Hindlimb muscle (tissue), 1 donor: ENCODE measurements around the gene ATXN7. TPM values are rescaled to one million over a fixed set of nuclear protein-coding genes. Genes with fewer than 3 reads are reported as not detected.
A peak's percentile ranks its signal among the peaks of the same experiment; 100 is the strongest.

ENCODE experiments used
- DNase-seq: peaks from one replicate; pipeline ENCODE4 v3.0.0-alpha.2; 2013
- polyA plus RNA-seq: library from polyadenylated mRNA; unstranded; fragments of 120-200 nt; gene quantifications from one replicate; pipeline ENCODE4 v1.2.1, GENCODE V29; 2013; ENCODE audit not compliant: insufficient read length

ATXN7 gene
- polyA plus RNA-seq, 1 donor: 13.6 TPM

- DNase-seq: no peak
Observed at GRCh38 chr3:63967675-63968611, 104.3 kb downstream of the ATXN7 start.

DNA sequence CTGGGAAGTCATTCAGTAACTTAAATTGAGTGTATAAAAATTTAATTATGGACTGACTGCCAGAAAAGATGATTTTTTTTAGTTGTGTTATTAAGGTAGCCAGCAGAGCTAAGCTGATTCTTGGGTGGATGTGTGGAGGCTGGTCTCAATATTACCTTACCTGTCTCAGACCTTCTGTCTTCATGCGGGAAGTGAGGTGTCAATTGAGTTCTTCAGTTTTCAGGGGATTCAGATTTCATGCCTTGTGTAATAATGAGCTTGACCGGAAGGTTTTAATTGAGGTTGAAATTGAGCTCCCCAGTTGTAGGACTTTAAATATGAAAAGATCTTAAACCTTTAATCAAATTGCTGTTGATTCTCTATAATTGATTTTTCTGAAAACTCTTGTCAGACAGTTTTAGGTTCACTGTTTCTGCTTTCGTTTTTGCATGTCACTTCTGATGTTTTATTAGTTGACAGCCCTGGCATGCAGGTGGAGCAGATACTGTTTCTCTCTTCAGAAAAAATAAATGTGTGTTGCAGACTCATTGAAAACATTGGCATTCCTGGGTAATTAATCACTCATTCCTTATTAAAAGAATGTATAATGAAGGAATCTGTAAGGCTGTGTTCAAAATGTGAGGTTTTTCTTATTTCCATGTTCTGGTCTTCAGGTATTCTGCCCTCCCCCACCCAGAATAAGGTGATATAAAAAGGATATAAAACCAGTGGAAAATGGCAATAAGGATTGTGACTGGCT lies 105.1 kb downstream of the ATXN7 start:
- no peak for DNase-seq

- DNase-seq: no peak
Observed at GRCh38 chr3:63969876-63970275, 106.2 kb downstream of the ATXN7 start.

- no peak for DNase-seq
Observed at GRCh38 chr3:63970631-63971475, 107.2 kb downstream of the ATXN7 start.

GRCh38 chr3:63972196-63972595 lies 108.5 kb downstream of the ATXN7 start:
- DNase-seq: no peak

GRCh38 chr3:63972987-63973386 lies 109.3 kb downstream of the ATXN7 start:
- DNase-seq: no peak

DNA sequence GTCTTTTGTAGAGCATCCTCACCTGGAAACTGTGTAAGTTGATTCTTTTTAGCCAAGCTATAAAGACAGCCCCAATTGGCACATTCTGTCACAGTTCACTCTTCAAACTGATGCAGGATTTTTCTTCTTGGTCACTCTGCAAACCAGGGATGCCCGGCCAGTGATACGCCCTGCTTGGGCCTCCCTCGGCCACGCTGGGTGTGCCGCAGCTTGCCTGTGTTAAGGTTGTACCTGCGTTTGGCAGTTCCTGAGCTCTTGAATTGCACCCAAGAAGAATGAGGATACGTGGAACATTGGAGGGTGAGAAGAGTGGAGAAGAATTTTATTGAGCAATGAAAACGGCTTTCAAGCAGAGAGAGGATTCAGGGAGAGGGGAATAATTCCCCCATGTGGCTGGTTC lies 109.7 kb downstream of the ATXN7 start:
- no peak for DNase-seq

DNA sequence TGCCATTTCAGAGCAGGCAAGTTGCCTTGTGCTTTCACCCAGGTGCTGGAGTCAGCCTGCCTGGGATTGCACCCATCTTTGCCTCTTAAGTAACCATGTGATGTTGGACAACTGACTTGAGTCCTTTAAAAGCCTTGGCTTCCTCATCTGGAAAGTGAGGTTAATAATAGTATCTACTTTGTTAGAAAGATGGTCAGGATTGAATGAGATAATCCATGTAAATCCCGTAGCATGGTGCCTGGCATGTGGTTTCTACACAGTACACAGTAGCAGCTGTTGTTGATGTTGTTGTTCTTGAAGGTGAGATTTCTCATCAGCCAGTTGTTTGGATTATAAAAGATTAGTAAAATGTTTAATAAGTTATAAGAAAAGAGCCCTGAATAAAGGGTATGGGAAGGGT lies 110.8 kb downstream of the ATXN7 start:
- DNase-seq: no peak

DNA sequence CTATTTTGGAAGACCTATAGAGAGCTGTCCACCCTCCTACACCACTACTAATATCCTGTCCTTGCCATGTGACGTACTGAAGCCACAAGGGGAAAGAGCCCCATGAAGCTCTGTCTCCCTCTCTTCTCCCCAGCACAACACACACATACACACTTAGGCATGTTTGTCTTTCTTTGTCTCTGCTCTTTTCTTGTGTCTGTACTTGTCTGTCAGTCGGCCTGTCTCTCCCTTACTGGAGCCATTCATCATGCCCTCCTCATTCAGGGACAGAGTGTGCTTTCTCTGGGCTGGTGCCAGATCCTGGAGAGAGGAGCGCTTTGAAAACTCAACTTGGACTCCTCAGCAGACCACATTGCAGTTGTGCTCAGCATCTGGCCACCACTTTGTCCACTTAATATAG lies 112.1 kb downstream of the ATXN7 start:
- DNase-seq: no peak

- peak; percentile 52 for DNase-seq
Observed at GRCh38 chr3:63976161-63976871, 112.6 kb downstream of the ATXN7 start.

- no peak for DNase-seq
Observed at GRCh38 chr3:63976872-63977200, 113.2 kb downstream of the ATXN7 start.

- no peak for DNase-seq
Observed at GRCh38 chr3:63977893-63978292, 114.2 kb downstream of the ATXN7 start.

DNA sequence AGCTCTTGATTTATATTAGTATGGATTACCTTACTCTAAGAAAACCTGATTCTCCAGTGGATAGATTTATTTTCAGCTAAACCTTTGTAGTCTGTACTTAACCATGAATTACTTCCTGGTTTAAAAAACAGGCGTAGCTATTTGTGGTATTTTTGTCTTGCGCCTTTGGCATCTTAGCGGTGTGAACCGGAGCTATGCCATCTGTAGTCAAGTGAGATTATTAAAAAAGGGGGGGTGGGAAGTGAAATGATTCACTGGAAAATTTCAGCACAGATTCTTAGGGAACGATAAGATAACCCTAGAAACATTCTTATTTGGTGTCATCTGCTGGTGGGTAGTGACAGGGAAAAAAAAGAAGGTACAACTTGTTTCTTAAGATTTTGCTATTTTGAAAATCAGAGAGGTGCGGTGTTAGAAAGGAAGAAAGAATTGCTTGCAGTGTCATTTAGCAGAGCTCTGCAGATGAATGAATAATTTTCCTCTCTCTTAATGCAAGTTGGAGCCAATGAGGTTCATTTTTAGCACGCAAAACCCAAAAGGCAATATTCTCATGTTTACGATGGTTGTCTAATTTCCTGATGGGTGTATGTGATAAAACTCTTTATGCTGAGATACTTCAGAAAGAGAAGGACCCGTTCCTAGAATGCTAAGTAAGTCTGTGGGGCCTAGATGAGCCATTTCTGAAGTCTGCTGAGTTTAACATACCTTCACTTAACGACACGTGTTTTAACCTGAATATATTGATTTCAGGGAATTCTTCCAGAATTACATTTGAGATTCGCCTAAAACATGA lies 115.6 kb downstream of the ATXN7 start:
- no peak for DNase-seq

DNA sequence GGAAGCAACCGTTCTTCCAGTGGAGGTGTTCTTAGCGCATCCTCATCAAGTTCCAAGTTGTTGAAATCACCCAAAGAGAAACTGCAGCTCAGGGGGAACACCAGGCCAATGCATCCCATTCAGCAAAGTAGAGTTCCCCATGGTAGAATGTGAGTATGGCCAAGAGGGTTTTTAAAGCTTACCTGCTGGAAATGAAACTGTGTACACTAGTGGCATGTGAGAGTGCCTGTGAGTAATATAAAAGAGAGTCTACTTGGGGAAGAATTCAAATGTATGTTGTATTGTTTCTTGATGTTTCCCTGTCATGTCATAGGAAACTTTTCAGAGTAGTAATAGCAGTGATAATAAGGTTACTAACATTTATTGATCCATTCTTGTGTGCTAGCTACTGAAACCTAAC lies 116.4 kb downstream of the ATXN7 start:
- no peak for DNase-seq

DNA sequence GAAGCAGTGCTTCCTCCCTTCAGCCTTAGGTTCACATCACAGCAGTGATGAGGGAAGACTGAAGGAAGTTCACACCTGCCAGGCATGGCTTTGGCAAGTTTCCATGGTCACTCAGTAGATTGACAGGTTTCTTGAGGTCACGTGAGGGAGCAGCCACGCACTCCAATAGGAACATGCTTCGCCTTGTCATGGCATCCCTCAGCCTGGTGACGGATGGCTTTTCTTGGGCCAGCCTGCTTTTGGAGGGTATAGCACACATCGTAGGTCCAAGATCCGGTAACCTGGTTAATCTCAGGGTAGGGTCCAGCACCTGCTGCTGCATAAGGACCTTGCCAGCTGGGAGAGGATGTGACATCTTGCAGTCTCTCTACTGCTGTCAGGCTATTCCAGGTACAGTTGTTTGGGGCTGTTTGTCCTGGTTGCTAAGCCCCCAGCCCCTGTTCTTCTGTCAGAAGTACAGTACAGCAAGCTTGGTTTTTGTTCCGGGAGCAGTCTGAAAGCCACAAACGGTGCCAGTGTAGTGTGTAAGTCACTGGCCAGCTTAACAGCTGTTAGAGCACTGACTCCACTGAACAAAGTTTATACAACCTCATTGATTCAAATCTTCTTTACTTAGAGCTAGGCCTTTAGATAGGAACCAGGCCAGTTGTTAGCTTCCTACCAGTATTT lies 117.3 kb downstream of the ATXN7 start:
- no peak for DNase-seq

- no peak for DNase-seq
Observed at GRCh38 chr3:63981980-63982379, 118.3 kb downstream of the ATXN7 start.

GRCh38 chr3:63984391-63984790 lies 120.7 kb downstream of the ATXN7 start:
- DNase-seq: no peak

DNA sequence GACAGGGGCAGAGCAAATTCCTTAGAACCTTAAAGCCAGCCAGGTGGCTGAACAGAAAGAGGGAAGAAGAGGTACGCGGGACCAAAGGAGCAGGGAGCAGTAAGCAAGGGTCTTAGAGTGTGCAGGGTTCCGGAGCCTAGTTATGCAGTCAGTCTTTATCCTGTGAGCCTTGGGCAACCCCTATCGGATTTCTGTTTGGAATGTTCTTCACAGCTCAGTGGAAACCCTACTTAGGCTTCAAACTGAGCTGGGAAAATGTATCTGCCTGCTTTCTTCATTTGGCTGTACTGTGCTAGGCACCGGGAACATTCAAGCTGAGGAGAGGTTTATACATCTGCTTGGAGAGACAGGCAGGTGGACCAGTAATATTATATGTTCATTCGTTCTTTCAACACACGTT lies 122.5 kb downstream of the ATXN7 start:
- DNase-seq: no peak

DNA sequence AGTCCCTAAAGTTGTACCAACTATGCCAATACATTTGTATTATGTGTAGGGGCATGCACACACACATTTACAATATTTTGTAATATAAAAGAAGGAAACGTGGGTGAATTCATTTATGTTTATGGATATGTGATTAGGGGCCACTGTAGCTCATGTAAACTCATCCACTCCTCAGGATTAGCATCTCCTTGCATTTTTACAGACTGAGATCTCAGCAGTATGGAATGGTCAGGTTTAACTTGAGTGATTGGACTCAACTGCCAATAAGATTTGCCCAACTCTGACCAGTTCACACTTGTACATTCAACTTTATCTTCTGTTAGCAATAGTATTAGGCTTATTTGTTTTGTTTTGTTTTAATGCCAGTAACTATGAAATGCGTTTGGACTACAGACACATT lies 123.2 kb downstream of the ATXN7 start:
- DNase-seq: no peak

- no peak for DNase-seq
Observed at GRCh38 chr3:63988943-63989342, 125.3 kb downstream of the ATXN7 start.

GRCh38 chr3:63990204-63990603 lies 126.5 kb downstream of the ATXN7 start:
- DNase-seq: no peak
